Mucosa of descending colon (tissue), 3 donors: Measurements from ENCODE around the gene GPD2. TPM values are rescaled to one million over a fixed set of nuclear protein-coding genes. Genes with fewer than 3 reads are reported as not detected.

ENCODE experiments used
- ATAC-seq: fragments of 200-7000 bp; cut with Tn5 transposase; one replicate; pipeline ENCODE4 v1.9.1; 2020; ENCODE audit warnings: mild to moderate bottlenecking, moderate library complexity
- DNase-seq, 3 donors: peaks; one replicate each; pipeline ENCODE4 v3.0.0-alpha.2; 2020
- H3K36me3 ChIP-seq: fragments of 200-600 bp; one replicate; pipeline ENCODE4 v1.8.0; 2021; ENCODE audit warnings: low read depth, mild to moderate bottlenecking
- H3K4me1 ChIP-seq: fragments of 200-600 bp; one replicate; pipeline ENCODE4 v1.8.0; 2021; ENCODE audit warnings: low read depth, mild to moderate bottlenecking
- H3K4me3 ChIP-seq: fragments of 200-600 bp; one replicate; pipeline ENCODE4 v1.8.0; 2021; ENCODE audit warnings: mild to moderate bottlenecking
- H3K9me3 ChIP-seq: fragments of 200-600 bp; one replicate; pipeline ENCODE4 v1.8.0; 2021; ENCODE audit warnings: mild to moderate bottlenecking
- intact Hi-C, 2 donors: fragments of 100-400 bp; cut with DNase I in 1 of 2; cut with micrococcal nuclease in 1 of 2; formaldehyde crosslinking; loops; one replicate each; pipeline versions ENCODE4 v1.11.0 to v1.11.1; 2022; cut with DNase I, micrococcal nuclease
- total RNA-seq, 3 donors: library from RNA; stranded (reverse); fragmentation: NEBNext Ultra II Directional in 2 of 3; extraction: Animal tissue kit (Norgen Biotek cat#: 25700) in 2 of 3; gene quantifications; one replicate each; pipeline versions ENCODE4 v1.2.1 to v1.2.4, GENCODE V29; 2021 to 2023
- TF ChIP-seq, protein P1 (sequence below): fragments of 200-600 bp; IDR thresholded peaks from one replicate; pipeline ENCODE4 v1.8.0; 2022; ENCODE audit warnings: antibody characterized with exemption, mild to moderate bottlenecking
- donor health status: DM: no; HTN: no; CAD: no; lungs with moderate emphysema.
- donor health status: DM: no; HTN: no; CAD: no.
- donor health status: DM: no; HTN: yes; CAD: no.

Gene GPD2
- total RNA-seq, 3 donors from 2014 or later: 42.9 to 83.5 (median 77.9) TPM

DNA sequence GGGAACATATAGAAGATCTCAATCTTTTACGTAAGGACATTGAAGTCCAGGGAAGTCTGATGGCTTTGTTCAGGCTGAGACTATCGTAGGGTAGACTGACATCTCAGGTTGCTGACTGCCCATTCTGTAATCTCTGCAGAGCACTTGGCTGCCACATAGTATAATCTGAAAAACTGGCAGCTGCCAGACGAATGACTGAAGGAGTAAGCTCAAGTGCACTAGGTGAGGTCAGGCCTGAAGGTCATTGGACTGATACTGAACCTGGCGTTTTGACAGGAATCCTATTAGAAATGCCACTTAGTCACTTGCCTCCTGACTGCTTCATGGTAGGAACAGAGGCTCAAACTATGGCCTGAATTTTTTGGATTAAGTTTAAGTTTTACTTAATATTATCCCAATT lies 23.5 kb downstream of the GPD2 start:
- no peak for ATAC-seq
- Histone ChIP-seq H3K9me3 (no peaks in the 10 kb centered on the region), H3K4me3 (no peak overlapping the region), H3K36me3 (no peaks in the 10 kb centered on the region), H3K4me1 (no peaks in the 10 kb centered on the region)
- TF ChIP-seq, protein P1, sequence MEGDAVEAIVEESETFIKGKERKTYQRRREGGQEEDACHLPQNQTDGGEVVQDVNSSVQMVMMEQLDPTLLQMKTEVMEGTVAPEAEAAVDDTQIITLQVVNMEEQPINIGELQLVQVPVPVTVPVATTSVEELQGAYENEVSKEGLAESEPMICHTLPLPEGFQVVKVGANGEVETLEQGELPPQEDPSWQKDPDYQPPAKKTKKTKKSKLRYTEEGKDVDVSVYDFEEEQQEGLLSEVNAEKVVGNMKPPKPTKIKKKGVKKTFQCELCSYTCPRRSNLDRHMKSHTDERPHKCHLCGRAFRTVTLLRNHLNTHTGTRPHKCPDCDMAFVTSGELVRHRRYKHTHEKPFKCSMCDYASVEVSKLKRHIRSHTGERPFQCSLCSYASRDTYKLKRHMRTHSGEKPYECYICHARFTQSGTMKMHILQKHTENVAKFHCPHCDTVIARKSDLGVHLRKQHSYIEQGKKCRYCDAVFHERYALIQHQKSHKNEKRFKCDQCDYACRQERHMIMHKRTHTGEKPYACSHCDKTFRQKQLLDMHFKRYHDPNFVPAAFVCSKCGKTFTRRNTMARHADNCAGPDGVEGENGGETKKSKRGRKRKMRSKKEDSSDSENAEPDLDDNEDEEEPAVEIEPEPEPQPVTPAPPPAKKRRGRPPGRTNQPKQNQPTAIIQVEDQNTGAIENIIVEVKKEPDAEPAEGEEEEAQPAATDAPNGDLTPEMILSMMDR: no peak
- DNase-seq: no peak
- intact Hi-C loops: no loop called here

DNA sequence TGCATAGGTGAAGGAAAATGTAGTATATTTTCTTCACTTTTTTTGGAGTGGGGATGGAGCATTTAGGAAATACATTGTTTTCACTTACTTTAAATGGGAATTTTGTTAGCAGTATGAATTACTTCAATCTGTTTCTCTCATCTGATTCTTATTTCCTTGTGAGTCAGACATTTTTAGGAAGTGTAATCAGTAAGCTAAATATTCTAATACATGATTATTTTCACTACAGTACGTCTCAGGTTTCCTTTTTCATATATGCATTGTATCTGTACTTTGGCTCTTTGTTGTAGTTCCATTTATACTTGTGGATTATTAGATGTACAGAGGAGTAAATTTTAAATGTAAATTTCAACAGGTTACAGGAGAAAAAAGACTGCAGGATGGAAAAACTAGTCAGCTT lies 27.9 kb downstream of the GPD2 start:
- H3K4me1 ChIP-seq: peaks cover 19% of the 10 kb centered on the region
- intact Hi-C loops: no loop called here
- no peaks in the 10 kb centered on the region for H3K9me3 ChIP-seq
- H3K4me3 ChIP-seq: no peak overlapping the region
- H3K36me3 ChIP-seq: no peaks in the 10 kb centered on the region
- TF ChIP-seq, protein P1: no peak
- DNase-seq (no peak), ATAC-seq (no peak)

DNA sequence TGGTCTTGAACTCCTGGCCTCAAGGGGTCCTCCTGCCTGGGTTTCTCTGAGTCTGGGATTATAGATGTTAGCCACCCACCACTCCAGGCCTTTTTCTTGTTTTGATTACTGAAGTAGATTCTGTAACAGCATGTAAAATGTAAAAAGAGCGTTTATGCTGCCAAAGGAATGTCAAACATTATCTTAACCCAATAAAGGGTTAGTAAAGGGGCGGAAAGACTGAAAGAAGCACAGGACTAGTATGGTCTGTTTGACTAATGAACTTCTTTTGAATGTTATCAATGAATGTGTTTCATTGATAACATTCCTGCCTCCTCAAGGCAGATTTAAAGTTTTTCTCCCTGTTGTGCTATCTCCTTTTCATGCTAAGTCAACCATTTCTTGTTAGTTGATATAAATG lies 29.4 kb downstream of the GPD2 start:
- no peak for ATAC-seq
- intact Hi-C loops: no loop called here
- no peaks in the 10 kb centered on the region for H3K36me3 ChIP-seq
- no peaks in the 10 kb centered on the region for H3K9me3 ChIP-seq
- peaks cover 19% of the 10 kb centered on the region for H3K4me1 ChIP-seq
- no peak overlapping the region for H3K4me3 ChIP-seq
- TF ChIP-seq, protein P1: no peak
- no peak for DNase-seq

DNA sequence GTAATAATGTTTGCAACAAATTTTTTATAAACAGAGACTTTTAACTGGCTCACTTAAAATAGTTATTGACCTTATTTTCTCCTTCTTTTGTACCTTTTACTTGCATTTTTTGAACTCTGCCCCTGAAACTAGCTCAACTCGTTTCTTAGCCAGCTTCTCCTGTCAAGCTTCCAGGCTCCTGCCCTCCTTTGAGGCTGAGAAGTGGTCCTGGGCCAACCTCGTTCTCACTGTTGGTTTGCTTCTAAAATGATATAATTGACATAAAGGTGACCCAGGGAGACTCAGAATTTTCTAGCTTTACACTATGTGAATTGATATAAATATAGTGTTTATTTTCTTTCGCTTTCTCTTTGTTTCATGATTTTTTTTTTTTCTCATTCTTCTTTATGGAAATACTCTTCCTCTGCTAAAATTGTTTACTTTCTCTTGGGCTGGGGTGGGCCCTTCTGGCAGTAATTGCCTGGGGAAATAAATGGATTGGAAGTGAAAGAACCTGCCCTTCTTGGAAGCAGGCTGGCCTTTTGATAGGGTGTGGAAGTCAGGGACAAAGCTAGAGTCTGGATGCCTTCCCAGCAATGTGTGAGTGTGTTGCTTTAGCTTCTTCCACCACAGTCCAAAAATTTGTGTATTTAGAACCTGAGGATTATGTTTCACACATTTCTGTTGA lies 30.7 kb downstream of the GPD2 start:
- intact Hi-C loops: no loop called here
- H3K4me1 ChIP-seq: peaks cover 19% of the 10 kb centered on the region
- H3K9me3 ChIP-seq: no peaks in the 10 kb centered on the region
- TF ChIP-seq, protein P1: no peak
- ATAC-seq (peak; percentile 87), DNase-seq (peak in 1 of 3 donors; percentile 71)
- no peaks in the 10 kb centered on the region for H3K36me3 ChIP-seq
- no peak overlapping the region for H3K4me3 ChIP-seq

DNA sequence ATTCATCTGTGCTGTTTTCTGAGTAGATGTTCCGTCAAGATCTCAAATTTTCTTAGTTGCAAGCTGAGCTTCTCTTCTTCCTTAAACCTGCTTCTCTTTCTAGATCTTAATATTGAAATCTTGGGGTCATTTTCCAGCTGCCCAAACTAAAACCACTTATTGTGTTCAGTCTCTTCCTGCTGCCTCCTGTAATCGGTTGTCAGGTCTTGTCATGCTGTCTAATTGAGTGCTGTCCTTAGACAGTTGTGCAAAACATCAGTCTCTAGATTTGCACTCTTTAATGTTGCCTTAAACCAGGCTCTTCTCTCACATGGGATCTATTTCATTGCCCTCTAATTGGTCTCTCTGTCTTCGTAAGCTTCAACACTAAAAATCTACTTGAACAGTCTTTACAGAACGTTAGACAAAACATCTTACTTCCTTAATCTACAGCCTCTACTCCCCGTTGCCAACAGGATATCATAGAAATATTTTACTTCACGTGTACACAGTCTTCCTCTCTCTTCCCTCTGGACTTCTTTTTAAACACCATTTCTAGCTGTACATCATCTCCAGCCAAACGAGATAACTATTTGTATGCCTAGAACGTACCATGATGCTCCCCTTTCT lies 34.9 kb downstream of the GPD2 start:
- Histone ChIP-seq H3K4me3 (no peak overlapping the region), H3K36me3 (no peaks in the 10 kb centered on the region), H3K9me3 (no peaks in the 10 kb centered on the region), H3K4me1 (peaks cover 19% of the 10 kb centered on the region)
- no peak for DNase-seq
- ATAC-seq: no peak
- TF ChIP-seq, protein P1: no peak
- intact Hi-C loops: no loop called here
